ENCODE measurements around the gene GABRG3. TPM values are rescaled to one million over a fixed set of nuclear protein-coding genes. Genes with fewer than 3 reads are reported as not detected.

The GABRG3 gene
- total and polyA plus RNA-seq, 4 donors, result 0.02 to 0.19 TPM; not detected in 2

- no peak for DNase-seq (ENCODE audit: low spot score)
- WGBS, result 83% methylated on average over 2 of the region's 2 CpGs
- H3K4me3 ChIP-seq (ENCODE audit: low read depth in 1 of 3, low read length in 3 of 3), result no peak overlapping the region
- H3K9me3 ChIP-seq (ENCODE audit: control insufficient read depth in 4 of 4, low read length in 3 of 4), result peaks cover 6 to 19% (median 18%) of the 10 kb centered on the region in 4 donors
- H3K27ac ChIP-seq (ENCODE audit: low read depth in 1 of 2, low read length in 2 of 2), result no peak overlapping the region
- no peak overlapping the region for H3K9ac ChIP-seq (ENCODE audit: low read depth in 1 of 2, low read length in 2 of 2)
- TF ChIP-seq TAF1 (conservative IDR thresholded peaks at IDR 0.05) (no peak), HNF4A (conservative IDR thresholded peaks at IDR 0.05) (no peak), YY1 (IDR thresholded peaks at IDR 0.05) (no peak), EGR1 (IDR thresholded peaks at IDR 0.05; ENCODE audit: low read depth in 2 of 2) (no peak), CTCF (IDR thresholded peaks at IDR 0.05; ENCODE audit: low read depth, low read length, missing input control) (no peak), SP1 (IDR thresholded peaks at IDR 0.05) (no peak), NR2F2 (IDR thresholded peaks at IDR 0.05) (no peak), ZBTB33 (IDR thresholded peaks at IDR 0.05) (no peak), RXRA (IDR thresholded peaks at IDR 0.05) (no peak), RAD21 (IDR thresholded peaks at IDR 0.05) (no peak), HNF4G (IDR thresholded peaks at IDR 0.05) (no peak), ATF3 (IDR thresholded peaks at IDR 0.05) (no peak), JUND (IDR thresholded peaks at IDR 0.05) (no peak), MAX (IDR thresholded peaks at IDR 0.05) (no peak), FOXA2 (IDR thresholded peaks at IDR 0.05) (no peak), REST (IDR thresholded peaks at IDR 0.05) (no peak)
- H3K36me3 ChIP-seq (ENCODE audit: control insufficient read depth in 4 of 4, insufficient read depth in 3 of 4, low read depth in 1 of 4, low read length in 3 of 4), result no peaks in the 10 kb centered on the region
- H3K27me3 ChIP-seq (ENCODE audit: control insufficient read depth in 4 of 4, insufficient read depth in 4 of 4, low read length in 3 of 4), result no peaks in the 10 kb centered on the region
- no peaks in the 10 kb centered on the region for H3K4me1 ChIP-seq (ENCODE audit: control insufficient read depth in 4 of 4, insufficient read depth in 4 of 4, low read length in 3 of 4)
Measured at GRCh38 chr15:27175472-27176153, 204.6 kb downstream of the GABRG3 start.

All from liver (tissue), 9 donors.